HCT116 (cell line): ENCODE measurements around the gene PRKCZ. TPM values are rescaled to one million over a fixed set of nuclear protein-coding genes. Genes with fewer than 3 reads are reported as not detected.
A peak's percentile ranks its signal among the peaks of the same experiment; 100 is the strongest.

ENCODE experiments used
- ATAC-seq: fragments of 200-7000 bp; cut with Tn5 transposase; 2 replicates; pipeline ENCODE4 v1.9.1; 2020; ENCODE audit warnings: mild to moderate bottlenecking, moderate library complexity
- BruUV-seq: library from RNA; stranded (reverse); fragments of 400-500 nt; replicated peaks from 2 replicates; lab custom pipeline; 2021; lab: Mats Ljungman, UMichigan
- CTCF ChIA-PET: fragments of 300-600 bp; sonication (Branson Sonifier 250); formaldehyde crosslinking; loops from one replicate; lab custom pipeline; 2021; ENCODE audit warnings: antibody characterized with exemption; lab: Charles Lee
- POLR2A ChIA-PET: fragments of 300-600, 350-600 bp; sonication (Branson Sonifier 250); formaldehyde crosslinking; loops from one replicate; lab custom pipeline; 2021; ENCODE audit warnings: antibody characterized with exemption; lab: Charles Lee
- RAD21 ChIA-PET, 2 experiments: fragments of 300-600 bp; sonication (Branson Sonifier 250); formaldehyde crosslinking; loops; one replicate each; lab custom pipeline; 2023; ENCODE audit warnings: low total read pairs in 2 of 2; ENCODE audit not compliant: uncharacterized antibody in 2 of 2, unreplicated experiment in 2 of 2, low non-redundant PET in 1 of 2; lab: Charles Lee
- DNase-seq: peaks from one replicate; pipeline ENCODE4 v3.0.0-alpha.2; 2010; ENCODE audit warnings: low read depth, low spot score
- H2AFZ ChIP-seq: fragments of 200-600 bp; shearing (Covaris generic), sonication (generic); 2 replicates; pipeline ENCODE4 v1.6.1; 2017; ENCODE audit warnings: low read depth, mixed run types, mixed read lengths, antibody characterized with exemption, low read length; ENCODE audit not compliant: poor library complexity, severe bottlenecking
- H3K27ac ChIP-seq: 2 replicates; pipeline ENCODE4 v1.5.1; 2012; ENCODE audit warnings: low read depth, low read length
- H3K27me3 ChIP-seq: fragments of 200-600 bp; sonication (generic); 2 replicates; pipeline ENCODE4 v1.6.1; 2016; ENCODE audit warnings: mixed run types, low read length, mixed read lengths; ENCODE audit not compliant: insufficient read depth
- H3K36me3 ChIP-seq, 2 experiments: fragments of 200-500 bp in 1 of 2; fragments of 200-600 bp in 1 of 2; sonication (Bioruptor generic) in 1 of 2; sonication (generic) in 1 of 2; 2 replicates each; pipeline versions ENCODE4 v1.5.1 to v1.6.1; 2014 to 2016; ENCODE audit warnings: low read length in 2 of 2, inconsistent platforms in 1 of 2, mixed read lengths in 1 of 2, mixed run types in 1 of 2; ENCODE audit not compliant: insufficient read depth in 2 of 2, control insufficient read depth in 1 of 2
- H3K4me1 ChIP-seq, 2 experiments: fragments of 200-600 bp in 1 of 2; sonication (generic) in 1 of 2; 2 replicates each; pipeline versions ENCODE4 v1.5.1 to v1.6.1; 2012 to 2017; ENCODE audit warnings: low read length in 2 of 2, inconsistent platforms in 1 of 2, mild to moderate bottlenecking in 1 of 2, mixed read lengths in 1 of 2, mixed run types in 1 of 2, moderate library complexity in 1 of 2; ENCODE audit not compliant: insufficient read depth in 2 of 2, control insufficient read depth in 1 of 2
- H3K4me2 ChIP-seq: fragments of 200-600 bp; sonication (generic); 2 replicates; pipeline ENCODE4 v1.6.1; 2017; ENCODE audit warnings: mixed run types, low read length, mixed read lengths
- H3K4me3 ChIP-seq, 2 experiments: fragments of 200-600 bp in 1 of 2; sonication (generic) in 1 of 2; replicated peaks in 1 of 2; 2 replicates each; pipeline ENCODE4 v1.5.1; 2011 to 2016; ENCODE audit warnings: low read length in 2 of 2, control low read depth in 1 of 2, low read depth in 1 of 2, mild to moderate bottlenecking in 1 of 2, mixed read lengths in 1 of 2, mixed run types in 1 of 2
- H3K79me2 ChIP-seq: fragments of 200-600 bp; sonication (generic); 2 replicates; pipeline ENCODE4 v1.6.1; 2017; ENCODE audit warnings: mild to moderate bottlenecking, mixed run types, low read length, moderate library complexity, mixed read lengths; ENCODE audit not compliant: insufficient read depth
- H3K9ac ChIP-seq: fragments of 200-600 bp; sonication (generic); 2 replicates; pipeline ENCODE4 v1.6.1; 2016; ENCODE audit warnings: low read length, mixed read lengths
- H3K9me2 ChIP-seq: fragments of 200-600 bp; sonication (generic), shearing (Covaris generic); 2 replicates; pipeline ENCODE4 v1.6.1; 2017; ENCODE audit warnings: mixed run types, mild to moderate bottlenecking, moderate library complexity; ENCODE audit not compliant: insufficient read depth
- H3K9me3 ChIP-seq, 2 experiments: fragments of 200-500 bp in 1 of 2; fragments of 200-600 bp in 1 of 2; sonication (Bioruptor generic) in 1 of 2; sonication (generic) in 1 of 2; 2 replicates each; pipeline ENCODE4 v1.6.1; 2014 to 2017; ENCODE audit warnings: low read length in 2 of 2, mixed read lengths in 2 of 2, inconsistent platforms in 1 of 2, low read depth in 1 of 2, mild to moderate bottlenecking in 1 of 2, mixed run types in 1 of 2, moderate library complexity in 1 of 2; ENCODE audit not compliant: control insufficient read depth in 1 of 2, insufficient read depth in 1 of 2
- H4K20me1 ChIP-seq: fragments of 200-600 bp; sonication (generic), shearing (Covaris generic); 2 replicates; pipeline ENCODE4 v1.6.1; 2017; ENCODE audit warnings: mixed run types, mild to moderate bottlenecking, moderate library complexity; ENCODE audit not compliant: insufficient read depth
- CBX3 ChIP-seq: IDR thresholded peaks from 2 replicates; pipeline ENCODE4 v1.6.1; 2012; ENCODE audit warnings: low read depth
- CEBPB ChIP-seq: IDR thresholded peaks from 2 replicates; pipeline ENCODE4 v1.6.1; 2012; ENCODE audit warnings: low read depth
- EGR1 ChIP-seq: IDR thresholded peaks from 2 replicates; pipeline ENCODE4 v1.6.1; 2012; ENCODE audit warnings: low read depth
- ELF1 ChIP-seq: IDR thresholded peaks from 2 replicates; pipeline ENCODE4 v1.6.1; 2012; ENCODE audit warnings: low read depth, borderline replicate concordance
- EZH2 ChIP-seq: fragments of 200-600 bp; sonication (generic); IDR thresholded peaks from 2 replicates; pipeline ENCODE4 v1.6.1; 2017; ENCODE audit warnings: antibody characterized with exemption, mixed run types
- POLR2AphosphoS5 ChIP-seq: IDR thresholded peaks from 2 replicates; pipeline ENCODE4 v1.6.1; 2011; ENCODE audit warnings: mild to moderate bottlenecking, low read depth, low read length, moderate library complexity
- RAD21 ChIP-seq: IDR thresholded peaks from 2 replicates; pipeline ENCODE4 v1.6.1; 2012; ENCODE audit warnings: low read depth, mild to moderate bottlenecking
- SP1 ChIP-seq: IDR thresholded peaks from 2 replicates; pipeline ENCODE4 v1.6.1; 2012; ENCODE audit warnings: low read depth
- TCF7L2 ChIP-seq: IDR thresholded peaks from 2 replicates; pipeline ENCODE4 v1.7.0; 2011; ENCODE audit warnings: borderline replicate concordance, inconsistent platforms; ENCODE audit not compliant: insufficient read depth, insufficient read length; ENCODE audit errors: extremely low read depth
- YY1 ChIP-seq: IDR thresholded peaks from 2 replicates; pipeline ENCODE4 v1.6.1; 2011; ENCODE audit warnings: low read length, low read depth, moderate library complexity, mild to moderate bottlenecking; ENCODE audit not compliant: insufficient replicate concordance; ENCODE audit errors: extremely low read depth
- ZBTB33 ChIP-seq: IDR thresholded peaks from 2 replicates; pipeline ENCODE4 v1.6.1; 2011; ENCODE audit warnings: mild to moderate bottlenecking, low read length, moderate library complexity; ENCODE audit not compliant: insufficient replicate concordance; ENCODE audit errors: extremely low read depth
- ZFX ChIP-seq: fragments of 450-650 bp; IDR thresholded peaks from 2 replicates; pipeline ENCODE4 v1.6.1; 2017
- intact Hi-C: fragments of 100-400 bp; cut with micrococcal nuclease; formaldehyde crosslinking; loops from 2 replicates; pipeline ENCODE4 v1.10.0; 2022
- total RNA-seq: library from RNA; stranded (reverse); gene quantifications from one replicate; pipeline ENCODE4 v1.2.1, GENCODE V29; 2021; ENCODE audit not compliant: unreplicated experiment
- TF ChIP-seq, protein P1 (sequence below), 3 experiments: fragments of 200-600 bp in 1 of 3; sonication (generic) in 1 of 3; IDR thresholded peaks in 2 of 3; conservative IDR thresholded peaks in 1 of 3; 2 replicates each; pipeline ENCODE4 v1.5.1; 2012 to 2017; ENCODE audit warnings: low read depth in 2 of 3, low read length in 2 of 3, antibody characterized with exemption in 1 of 3, borderline replicate concordance in 1 of 3, control low read depth in 1 of 3, mild to moderate bottlenecking in 1 of 3, mixed read lengths in 1 of 3, mixed run types in 1 of 3, moderate library complexity in 1 of 3; ENCODE audit not compliant: insufficient read depth in 1 of 3
- TF ChIP-seq, protein P2 (sequence below): IDR thresholded peaks from 2 replicates; pipeline ENCODE4 v1.6.1; 2012

Gene PRKCZ
- total RNA-seq, 1 experiment from 2014 or later: 46.8 TPM

DNA sequence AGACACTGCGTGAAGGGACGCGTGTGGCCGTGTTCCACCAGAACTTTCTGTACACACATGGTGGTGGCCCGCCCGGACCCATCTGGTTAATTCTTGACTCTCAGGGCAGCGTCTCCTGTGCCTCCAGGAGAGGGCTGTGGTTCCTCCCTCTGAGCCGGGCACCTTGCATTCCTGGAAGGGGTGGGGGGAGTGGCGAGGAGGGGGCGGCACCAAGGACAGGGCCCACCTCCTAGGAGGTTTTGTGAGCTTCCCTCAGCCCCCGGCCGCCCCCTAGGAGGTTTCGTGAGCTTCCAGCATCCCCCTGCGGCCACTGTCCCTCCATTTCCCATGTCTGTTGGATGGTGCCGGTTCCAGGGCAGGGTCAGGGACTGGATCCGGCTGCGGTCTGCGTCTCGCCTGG, 115.4 kb downstream of the PRKCZ start:
- no peak overlapping the region for H3K4me3 ChIP-seq
- no peak overlapping the region for H2AFZ ChIP-seq
- intact Hi-C loops: no loop called here
- H3K36me3 ChIP-seq: peaks cover 0 to 6% of the 10 kb centered on the region in 2 experiments; a peak in 1 of 4 replicates
- no peak overlapping the region for H3K27ac ChIP-seq
- ChIA-PET CTCF (interaction anchor here (1.0 kb wide), 1 partner anchor 9 kb away, joined by 3 read pairs; no protein-coding TSS in a partner anchor), POLR2A (no interaction called here), RAD21 (no interaction called here)
- no peaks in the 10 kb centered on the region for H3K79me2 ChIP-seq
- no peaks in the 10 kb centered on the region for H3K27me3 ChIP-seq
- H3K4me2 ChIP-seq: no peak overlapping the region
- no peak overlapping the region for H3K9ac ChIP-seq
- H3K9me2 ChIP-seq: no peaks in the 10 kb centered on the region
- ATAC-seq: peak; percentile 35; the same call in 1 of the 2 replicates
- peaks cover 3 to 6% of the 10 kb centered on the region in 2 experiments; a peak in 2 of 4 replicates for H3K9me3 ChIP-seq
- TF ChIP-seq YY1 (no peak), ZBTB33 (no peak), SP1 (no peak), CEBPB (no peak), ELF1 (no peak), TCF7L2 (no peak), EZH2 (no peak), RAD21 (no peak), CBX3 (no peak), POLR2AphosphoS5 (no peak), ZFX (no peak), EGR1 (no peak)
- TF ChIP-seq, protein P1, sequence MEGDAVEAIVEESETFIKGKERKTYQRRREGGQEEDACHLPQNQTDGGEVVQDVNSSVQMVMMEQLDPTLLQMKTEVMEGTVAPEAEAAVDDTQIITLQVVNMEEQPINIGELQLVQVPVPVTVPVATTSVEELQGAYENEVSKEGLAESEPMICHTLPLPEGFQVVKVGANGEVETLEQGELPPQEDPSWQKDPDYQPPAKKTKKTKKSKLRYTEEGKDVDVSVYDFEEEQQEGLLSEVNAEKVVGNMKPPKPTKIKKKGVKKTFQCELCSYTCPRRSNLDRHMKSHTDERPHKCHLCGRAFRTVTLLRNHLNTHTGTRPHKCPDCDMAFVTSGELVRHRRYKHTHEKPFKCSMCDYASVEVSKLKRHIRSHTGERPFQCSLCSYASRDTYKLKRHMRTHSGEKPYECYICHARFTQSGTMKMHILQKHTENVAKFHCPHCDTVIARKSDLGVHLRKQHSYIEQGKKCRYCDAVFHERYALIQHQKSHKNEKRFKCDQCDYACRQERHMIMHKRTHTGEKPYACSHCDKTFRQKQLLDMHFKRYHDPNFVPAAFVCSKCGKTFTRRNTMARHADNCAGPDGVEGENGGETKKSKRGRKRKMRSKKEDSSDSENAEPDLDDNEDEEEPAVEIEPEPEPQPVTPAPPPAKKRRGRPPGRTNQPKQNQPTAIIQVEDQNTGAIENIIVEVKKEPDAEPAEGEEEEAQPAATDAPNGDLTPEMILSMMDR (IDR thresholded peaks at IDR 0.05 in 2 of 3, conservative IDR thresholded peaks at IDR 0.05 in 1 of 3; ENCODE audit: borderline replicate concordance in 1 of 3, insufficient read depth in 1 of 3, low read depth in 2 of 3, low read length in 2 of 3): no peak
- TF ChIP-seq, protein P2, sequence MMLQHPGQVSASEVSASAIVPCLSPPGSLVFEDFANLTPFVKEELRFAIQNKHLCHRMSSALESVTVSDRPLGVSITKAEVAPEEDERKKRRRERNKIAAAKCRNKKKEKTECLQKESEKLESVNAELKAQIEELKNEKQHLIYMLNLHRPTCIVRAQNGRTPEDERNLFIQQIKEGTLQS: no peak
- BruUV-seq: no TSS peak
- no peaks in the 10 kb centered on the region for H4K20me1 ChIP-seq
- DNase-seq: no peak
- no peaks in the 10 kb centered on the region for H3K4me1 ChIP-seq
